ENCODE measurements around the gene CABCOCO1. TPM values are rescaled to one million over a fixed set of nuclear protein-coding genes. Genes with fewer than 3 reads are reported as not detected.

Gene CABCOCO1
- total RNA-seq, 4 donors from 2014 or later, result 0.45 to 0.54 TPM; not detected in 2

GRCh38 chr10:61754587-61755550 is 92.1 kb downstream of the CABCOCO1 start:
- intact Hi-C loops (cut with DNase I), result no loop called here
- no peak for DNase-seq
- no peak for TF ChIP-seq POLR2A (IDR thresholded peaks at IDR 0.05)
- TF ChIP-seq CTCF (IDR thresholded peaks at IDR 0.05), result no peak
- WGBS, 2 donors, result 78 to 83% methylated on average over 4 of the region's 4 CpGs
- Histone ChIP-seq H3K27me3 (no peaks in the 10 kb centered on the region), H3K4me1 (peaks cover 11 to 15% of the 10 kb centered on the region in 2 donors), H3K9me3 (no peaks in the 10 kb centered on the region), H3K27ac (no peak overlapping the region), H3K4me3 (replicated peaks in 1 of 3) (no peak overlapping the region), H3K36me3 (no peaks in the 10 kb centered on the region)

- DNase-seq, result no peak
- intact Hi-C loops (cut with DNase I), result no loop called here
- WGBS, 2 donors, result 93% methylated on average over 3 of the region's 3 CpGs
Observed at GRCh38 chr10:61757001-61757400, 94.3 kb downstream of the CABCOCO1 start.

GRCh38 chr10:61757525-61758397 is 95.0 kb downstream of the CABCOCO1 start:
- no peak for TF ChIP-seq CTCF (IDR thresholded peaks at IDR 0.05)
- no peak for TF ChIP-seq POLR2A (IDR thresholded peaks at IDR 0.05)
- WGBS, 2 donors, result 83 to 88% methylated on average over 2 of the region's 2 CpGs
- no peaks in the 10 kb centered on the region for H3K9me3 ChIP-seq
- H3K36me3 ChIP-seq, result no peaks in the 10 kb centered on the region
- H3K27ac ChIP-seq, result no peak overlapping the region
- H3K4me3 ChIP-seq (replicated peaks in 1 of 3), result no peak overlapping the region
- intact Hi-C loops (cut with DNase I), result no loop called here
- no peaks in the 10 kb centered on the region for H3K4me1 ChIP-seq
- DNase-seq, result no peak
- H3K27me3 ChIP-seq, result no peaks in the 10 kb centered on the region

More at GRCh38 chr10:61757001-61757400, 94.3 kb downstream of the CABCOCO1 start:
- Histone ChIP-seq H3K4me1 (peaks cover 3 to 6% of the 10 kb centered on the region in 2 donors), H3K27ac (no peak overlapping the region), H3K27me3 (no peaks in the 10 kb centered on the region), H3K36me3 (no peaks in the 10 kb centered on the region), H3K9me3 (no peaks in the 10 kb centered on the region), H3K4me3 (replicated peaks in 1 of 3) (no peak overlapping the region)
- TF ChIP-seq CTCF (IDR thresholded peaks at IDR 0.05), result no peak
- TF ChIP-seq POLR2A (IDR thresholded peaks at IDR 0.05), result no peak

GRCh38 chr10:61758433-61758832 is 95.7 kb downstream of the CABCOCO1 start:
- Histone ChIP-seq H3K27me3 (no peaks in the 10 kb centered on the region), H3K9me3 (no peaks in the 10 kb centered on the region), H3K27ac (no peak overlapping the region), H3K36me3 (no peaks in the 10 kb centered on the region), H3K4me1 (no peaks in the 10 kb centered on the region), H3K4me3 (replicated peaks in 1 of 3) (no peak overlapping the region)
- no peak for DNase-seq
- TF ChIP-seq POLR2A (IDR thresholded peaks at IDR 0.05) (no peak), CTCF (IDR thresholded peaks at IDR 0.05) (no peak)
- intact Hi-C loops (cut with DNase I), result no loop called here
- WGBS, 2 donors, result 63 to 85% methylated on average over 3 of the region's 3 CpGs

Measured in thyroid gland (tissue), 4 donors.